Mammary epithelial cell (primary cell): ENCODE measurements around the gene ZKSCAN8.

Source experiments
- EZH2 ChIP-seq: IDR thresholded peaks from 2 replicates; pipeline ENCODE4 v1.6.1; 2012; ENCODE audit warnings: low read length, inconsistent platforms, borderline replicate concordance
- TF ChIP-seq, protein P1 (sequence below), 2 donors: IDR thresholded peaks in 1 of 2; conservative IDR thresholded peaks in 1 of 2; 2 replicates each; pipeline ENCODE4 v1.5.1; 2011 to 2012; ENCODE audit warnings: inconsistent platforms in 2 of 2, low read length in 2 of 2, mild to moderate bottlenecking in 2 of 2, control low read depth in 1 of 2, low read depth in 1 of 2; ENCODE audit not compliant: insufficient read depth in 1 of 2; ENCODE audit errors: extremely low read depth in 1 of 2

DNA sequence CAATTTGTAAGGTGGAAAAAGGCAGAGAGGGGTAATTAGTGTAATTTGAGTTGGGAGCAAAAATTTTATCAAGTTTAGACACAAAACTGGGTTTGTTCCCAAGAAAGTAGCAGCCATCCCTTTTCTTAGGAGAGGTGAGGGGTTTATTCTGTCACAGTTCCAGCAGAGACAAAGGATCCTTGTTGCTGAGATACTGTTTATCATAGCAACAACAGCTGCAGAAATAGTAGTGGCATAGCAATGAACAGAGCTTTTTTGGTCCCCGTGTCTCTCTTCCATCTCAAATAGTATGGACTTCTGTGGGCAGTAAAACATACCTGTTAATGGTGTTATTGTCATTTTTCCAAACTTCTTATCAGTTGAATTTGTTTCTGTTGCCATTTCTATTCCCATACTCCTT lies 23.9 kb downstream of the ZKSCAN8 start:
- TF ChIP-seq, protein P1, sequence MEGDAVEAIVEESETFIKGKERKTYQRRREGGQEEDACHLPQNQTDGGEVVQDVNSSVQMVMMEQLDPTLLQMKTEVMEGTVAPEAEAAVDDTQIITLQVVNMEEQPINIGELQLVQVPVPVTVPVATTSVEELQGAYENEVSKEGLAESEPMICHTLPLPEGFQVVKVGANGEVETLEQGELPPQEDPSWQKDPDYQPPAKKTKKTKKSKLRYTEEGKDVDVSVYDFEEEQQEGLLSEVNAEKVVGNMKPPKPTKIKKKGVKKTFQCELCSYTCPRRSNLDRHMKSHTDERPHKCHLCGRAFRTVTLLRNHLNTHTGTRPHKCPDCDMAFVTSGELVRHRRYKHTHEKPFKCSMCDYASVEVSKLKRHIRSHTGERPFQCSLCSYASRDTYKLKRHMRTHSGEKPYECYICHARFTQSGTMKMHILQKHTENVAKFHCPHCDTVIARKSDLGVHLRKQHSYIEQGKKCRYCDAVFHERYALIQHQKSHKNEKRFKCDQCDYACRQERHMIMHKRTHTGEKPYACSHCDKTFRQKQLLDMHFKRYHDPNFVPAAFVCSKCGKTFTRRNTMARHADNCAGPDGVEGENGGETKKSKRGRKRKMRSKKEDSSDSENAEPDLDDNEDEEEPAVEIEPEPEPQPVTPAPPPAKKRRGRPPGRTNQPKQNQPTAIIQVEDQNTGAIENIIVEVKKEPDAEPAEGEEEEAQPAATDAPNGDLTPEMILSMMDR (conservative IDR thresholded peaks at IDR 0.05 in 1 of 2, IDR thresholded peaks at IDR 0.05 in 1 of 2; ENCODE audit: extremely low read depth in 1 of 2, insufficient read depth in 1 of 2, low read depth in 1 of 2, low read length in 2 of 2): no peak
- TF ChIP-seq EZH2: no peak
